SK-N-SH treated with all-trans-retinoic acid at 6 μM for 48 hours (cell line): ENCODE measurements around the gene PRUNE2.

ENCODE experiments used
- ESRRG ChIP-seq: fragments of 250-450 bp; sonication (Bioruptor Pico); IDR thresholded peaks from 2 replicates; pipeline ENCODE4 v1.6.1; 2021; ENCODE audit warnings: mild to moderate bottlenecking
- PPARA ChIP-seq: fragments of 250-450 bp; sonication (Bioruptor Pico); IDR thresholded peaks from 2 replicates; pipeline ENCODE4 v1.5.0; 2020; ENCODE audit warnings: mild to moderate bottlenecking, borderline replicate concordance
- TSHZ2 ChIP-seq: fragments of 250-450 bp; sonication (Bioruptor Pico); IDR thresholded peaks from 2 replicates; pipeline ENCODE4 v1.5.0; 2020; ENCODE audit warnings: mild to moderate bottlenecking, moderate library complexity
- ZNF8 ChIP-seq: fragments of 450-650 bp; formaldehyde crosslinking; IDR thresholded peaks from 2 replicates; pipeline ENCODE4 v1.5.0; 2020; ENCODE audit warnings: mild to moderate bottlenecking, moderate library complexity

- no peak for TF ChIP-seq ESRRG
- no peak for TF ChIP-seq ZNF8
- no peak for TF ChIP-seq PPARA (CRISPR knock-in tag)
- TF ChIP-seq TSHZ2 (CRISPR knock-in tag) = no peak
Measured at GRCh38 chr9:76613150-76613781, 292.6 kb downstream of the PRUNE2 start.
